Right lobe of liver (tissue), 4 donors: ENCODE measurements around the gene ILRUN.

Experiments used
- CTCF ChIP-seq, 4 donors: fragments of 200-600 bp in 3 of 4; fragments of 450-650 bp in 1 of 4; IDR thresholded peaks; one replicate each; pipeline versions ENCODE4 v1.5.1 to v1.8.0; 2016 to 2022; ENCODE audit warnings: antibody characterized with exemption in 4 of 4, mild to moderate bottlenecking in 2 of 4
- POLR2A ChIP-seq: fragments of 450-650 bp; IDR thresholded peaks from one replicate; pipeline ENCODE4 v1.6.1; 2017; ENCODE audit warnings: antibody characterized with exemption, mild to moderate bottlenecking
- donor health status: DM: no; HTN: no; CAD: no.
- donor health status: DM: no; HTN: no; CAD: no.
- donor health status: DM: no; HTN: yes; CAD: no.

- TF ChIP-seq CTCF (IDR thresholded peaks at IDR 0.05) (no peak), POLR2A (no peak)
Measured at GRCh38 chr6:34726055-34726454, 29.5 kb upstream of the ILRUN start.
